Ovary (tissue), 9 donors: ENCODE data around the gene CDHR2. TPM values are rescaled to one million over a fixed set of nuclear protein-coding genes. Genes with fewer than 3 reads are reported as not detected.
A peak's percentile ranks its signal among the peaks of the same experiment; 100 is the strongest.

Experiments used
- DNase-seq, 5 donors: peaks; one replicate each; pipeline ENCODE4 v3.0.0-alpha.2; 2019 to 2020
- H3K27ac ChIP-seq, 2 donors: fragments of 200-600 bp; one replicate each; pipeline versions ENCODE4 v1.5.1 to v1.8.0; 2019 to 2022
- H3K27me3 ChIP-seq: fragments of 200-600 bp; one replicate; pipeline ENCODE4 v1.8.0; 2022
- H3K36me3 ChIP-seq: fragments of 200-600 bp; sonication (generic); one replicate; pipeline ENCODE4 v1.5.1; 2019
- H3K4me1 ChIP-seq: one replicate; pipeline ENCODE4 v1.8.1; 2013; ENCODE audit warnings: mild to moderate bottlenecking, moderate library complexity; ENCODE audit not compliant: insufficient read depth
- H3K4me3 ChIP-seq: fragments of 200-600 bp; sonication (generic); one replicate; pipeline ENCODE4 v1.5.1; 2017
- H3K9me3 ChIP-seq, 2 donors: fragments of 200-600 bp in 1 of 2; sonication (generic) in 1 of 2; one replicate each; pipeline versions ENCODE4 v1.5.1 to v1.8.1; 2013 to 2019; ENCODE audit warnings: mild to moderate bottlenecking in 1 of 2, moderate library complexity in 1 of 2
- CTCF ChIP-seq, 3 donors: fragments of 450-650 bp in 2 of 3; fragments of 200-600 bp in 1 of 3; IDR thresholded peaks; one replicate each; pipeline versions ENCODE4 v1.5.1 to v1.8.0; 2016 to 2022; ENCODE audit warnings: antibody characterized with exemption in 3 of 3, mild to moderate bottlenecking in 1 of 3
- EP300 ChIP-seq: sonication (generic); formaldehyde crosslinking; IDR thresholded peaks from one replicate; pipeline ENCODE4 v1.6.1; 2017; ENCODE audit warnings: antibody characterized with exemption
- POLR2A ChIP-seq: fragments of 450-650 bp; IDR thresholded peaks from one replicate; pipeline ENCODE4 v1.6.1; 2017; ENCODE audit warnings: antibody characterized with exemption, mild to moderate bottlenecking, moderate library complexity
- WGBS, 3 donors: extraction: QIAGEN DNeasy Blood & Tissue Kit in 1 of 3; methylation state at CpG; one replicate each; pipeline versions ENCODE4 v1.1.5 to v1.1.7; 2013 to 2017; 5-methylcytosine and 5-hydroxymethylcytosine counted together
- intact Hi-C, 4 donors: fragments of 100-400 bp; cut with DNase I; formaldehyde crosslinking; loops; one replicate each; pipeline versions ENCODE4 v1.11.0 to v1.15.1; 2022 to 2023
- polyA plus RNA-seq, 2 donors: library from polyadenylated mRNA; stranded (reverse); fragments of 200-250 nt in 1 of 2; fragments of 350-450 nt in 1 of 2; fragmentation: Illumina TruSeq in 1 of 2; extraction: RNeasy Lipid Tissue Mini Kit (QIAGEN cat#74804) in 1 of 2; gene quantifications; one replicate each; pipeline ENCODE4 v1.2.3, GENCODE V29; 2013 to 2014
- total RNA-seq, 7 donors: library from RNA; depleted of rRNA in 2 of 7; stranded (reverse); fragments of >200 nt in 2 of 7; fragmentation: NEBNext Ultra II Directional in 3 of 7; extraction: Animal tissue kit (Norgen Biotek cat#: 25700) in 3 of 7; gene quantifications; one replicate each; pipeline versions ENCODE4 v1.1.0 to v1.2.4, GENCODE V29; 2016 to 2023
- donor health status: DM: no; HTN: no; CAD: no; lungs with moderate emphysema.
- donor health status: DM: no; HTN: no; CAD: no.
- donor health status: Bipolar disorder and iron deficiency.
- donor health status: DM: yes; HTN: yes; CAD: no.
- donor health status: DM: no; HTN: no; CAD: no.
- donor health status: DM: yes; HTN: yes; CAD: no.

The CDHR2 gene
- total and polyA plus RNA-seq, 9 donors, result 0.10 to 2.0 (median 0.20) TPM; not detected in 6

GRCh38 chr5:176609724-176610434 is 60.7 kb downstream of the CDHR2 start, which contains the start of gene GPRIN1:
TSS of gene GPRIN1 (minus strand) at chr5:176610156. CDS start at chr5:176599834, 10,322 bp downstream.
- H3K9me3 ChIP-seq, result no peaks in the 10 kb centered on the region
- DNase-seq, result no peak
- H3K27me3 ChIP-seq, result peaks cover 2% of the 10 kb centered on the region
- 0 to 2% (median 1%) methylated on average over 22 to 101 of the region's 101 CpGs for WGBS, 3 donors
- peak within 1 kb of the TSS; percentile 11 for H3K4me3 ChIP-seq
- H3K27ac ChIP-seq, result no peak within 1 kb of the TSS
- intact Hi-C loops, result no loop called here
- peaks cover 4% of the 10 kb centered on the region for H3K4me1 ChIP-seq
- TF ChIP-seq EP300 (no peak), POLR2A (no peak), CTCF (IDR thresholded peaks at IDR 0.05) (no peak)
- H3K36me3 ChIP-seq, result no peaks in the 10 kb centered on the region

GRCh38 chr5:176610435-176610773 is 61.3 kb downstream of the CDHR2 start:
- Histone ChIP-seq H3K9me3 (no peaks in the 10 kb centered on the region), H3K4me1 (peaks cover 4% of the 10 kb centered on the region), H3K27ac (no peak overlapping the region), H3K27me3 (peaks cover 2% of the 10 kb centered on the region), H3K36me3 (no peaks in the 10 kb centered on the region), H3K4me3 (peak overlapping the region; percentile 11)
- intact Hi-C loops, result no loop called here
- WGBS, 3 donors, result 1 to 4% (median 2%) methylated on average over 10 to 31 of the region's 31 CpGs
- no peak for DNase-seq
- no peak for TF ChIP-seq CTCF (IDR thresholded peaks at IDR 0.05)
- TF ChIP-seq EP300, result no peak
- TF ChIP-seq POLR2A, result no peak

GRCh38 chr5:176611435-176611834 is 62.3 kb downstream of the CDHR2 start:
- peaks cover 4% of the 10 kb centered on the region for H3K4me1 ChIP-seq
- H3K9me3 ChIP-seq, result no peaks in the 10 kb centered on the region
- WGBS, 3 donors, result 9 to 10% (median 10%) methylated on average over 10 of the region's 10 CpGs
- H3K36me3 ChIP-seq, result no peaks in the 10 kb centered on the region
- no peak for TF ChIP-seq EP300
- TF ChIP-seq CTCF (IDR thresholded peaks at IDR 0.05), result no peak
- no peak for TF ChIP-seq POLR2A
- peaks cover 2% of the 10 kb centered on the region for H3K27me3 ChIP-seq
- no peak overlapping the region for H3K27ac ChIP-seq
- DNase-seq, result peak; percentile 62 to 87 (median 81)
- H3K4me3 ChIP-seq, result no peak overlapping the region
- intact Hi-C loops, result no loop called here

GRCh38 chr5:176612008-176612407 is 62.9 kb downstream of the CDHR2 start:
- 75 to 81% (median 77%) methylated on average over 6 of the region's 6 CpGs for WGBS, 3 donors
- Histone ChIP-seq H3K27ac (no peak overlapping the region), H3K4me1 (peaks cover 4% of the 10 kb centered on the region), H3K36me3 (no peaks in the 10 kb centered on the region), H3K4me3 (no peak overlapping the region), H3K9me3 (no peaks in the 10 kb centered on the region), H3K27me3 (peaks cover 2% of the 10 kb centered on the region)
- TF ChIP-seq EP300 (no peak), CTCF (IDR thresholded peaks at IDR 0.05) (no peak), POLR2A (no peak)
- intact Hi-C loops, result no loop called here
- DNase-seq, result no peak
